Measurements from ENCODE around the gene PFKP.

DNA sequence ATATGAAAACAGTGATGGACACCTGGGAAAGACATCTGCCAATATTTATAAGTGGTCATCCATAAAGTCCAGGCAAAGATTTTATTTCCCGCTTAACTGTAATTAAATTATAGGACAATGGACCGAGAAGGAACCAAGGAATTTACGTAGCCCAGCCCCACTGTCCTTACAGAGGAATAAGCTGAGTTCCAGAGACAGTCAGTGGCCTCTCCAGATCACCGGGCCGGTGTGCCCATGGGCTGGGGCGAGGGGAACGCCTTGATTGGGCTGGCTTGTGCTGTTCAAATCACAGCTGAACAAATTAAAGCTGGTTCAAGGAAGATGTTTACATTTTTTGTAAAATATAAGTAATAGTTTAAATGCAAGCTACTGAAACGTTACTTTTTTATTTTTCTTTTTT is 40.7 kb downstream of the PFKP start:
- no peak for TF ChIP-seq CTCF (IDR thresholded peaks at IDR 0.05; ENCODE audit: low read depth, low read length)
- TF ChIP-seq POLR2A (IDR thresholded peaks at IDR 0.05; ENCODE audit: extremely low read depth, insufficient read length): no peak
- TF ChIP-seq MAX (IDR thresholded peaks at IDR 0.05; ENCODE audit: low read depth, low read length): no peak
- TF ChIP-seq MYC (IDR thresholded peaks at IDR 0.05; ENCODE audit: low read depth, low read length): no peak

Measured in NB4 (cell line).